Measurements from ENCODE around the gene ZC3H7B. TPM values are rescaled to one million over a fixed set of nuclear protein-coding genes. Genes with fewer than 3 reads are reported as not detected.

ZC3H7B gene
- total RNA-seq, 1 experiment from 2014 or later, result 53.4 TPM

- intact Hi-C loops (cut with micrococcal nuclease), result no loop called here
- no peaks in the 10 kb centered on the region for H3K4me1 Mint-ChIP-seq (ENCODE audit: insufficient read depth, unreplicated experiment)
- H3K27ac Mint-ChIP-seq (ENCODE audit: low read depth, unreplicated experiment), result no peak overlapping the region
- peaks cover 64% of the 10 kb centered on the region for H3K36me3 Mint-ChIP-seq (ENCODE audit: insufficient read depth, unreplicated experiment)
- DNase-seq (ENCODE audit: unreplicated experiment), result no peak
- no TSS peak for BruUV-seq (replicated peaks)
- ChIA-PET POLR2A (interaction anchor here (1.5 kb wide), 1 partner anchor 48 kb away, joined by 4 read pairs; no protein-coding TSS in a partner anchor), CTCF (no interaction called here)
- H3K4me3 Mint-ChIP-seq (ENCODE audit: unreplicated experiment), result no peak overlapping the region
- H3K27me3 Mint-ChIP-seq (ENCODE audit: insufficient read depth, unreplicated experiment), result no peaks in the 10 kb centered on the region
- TF ChIP-seq CTCF (IDR thresholded peaks at IDR 0.05; ENCODE audit: unreplicated experiment), result no peak
- H3K9me3 Mint-ChIP-seq (ENCODE audit: unreplicated experiment), result no peaks in the 10 kb centered on the region
Observed at GRCh38 chr22:41334215-41334614, 32.9 kb downstream of the ZC3H7B start.

DNA sequence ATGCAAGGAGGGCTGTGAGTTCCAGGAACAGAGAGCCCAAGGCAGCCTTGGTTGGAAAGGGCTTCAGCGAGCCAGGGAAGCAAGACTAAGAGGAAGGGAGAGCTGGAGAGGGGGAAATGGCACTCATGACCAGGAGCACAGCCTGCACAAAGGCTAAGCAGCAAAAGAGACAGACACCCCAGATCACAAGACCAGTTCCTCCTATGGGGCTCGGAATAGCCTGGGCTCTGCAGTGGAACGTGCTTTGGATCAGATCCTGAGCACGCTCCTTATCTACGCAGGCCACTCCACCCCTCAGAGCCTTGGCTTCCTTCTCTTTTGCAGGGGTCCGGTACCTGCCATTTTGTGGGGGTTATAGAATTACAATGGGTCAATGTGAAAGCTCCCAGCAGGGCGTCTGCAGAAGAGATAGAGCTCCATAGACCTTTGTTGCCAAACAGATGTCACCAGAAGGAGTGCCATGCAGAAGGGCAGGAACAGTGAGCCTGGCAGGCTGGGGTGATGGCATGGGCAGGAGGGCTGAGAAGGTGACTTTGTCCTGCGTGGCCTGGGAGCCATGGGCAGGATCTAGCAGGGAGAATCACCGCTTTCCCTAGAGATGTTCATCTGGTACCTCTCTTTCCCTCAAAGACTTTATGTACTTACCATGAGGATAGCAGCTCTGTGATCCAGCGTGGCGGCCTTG, 33.8 kb downstream of the ZC3H7B start:
- DNase-seq (ENCODE audit: unreplicated experiment), result no peak

GRCh38 chr22:41338614-41339212, 37.4 kb downstream of the ZC3H7B start:
- ChIA-PET POLR2A (no interaction called here), CTCF (interaction anchor here (0.6 kb wide), 1 partner anchor 188 kb away, joined by 3 read pairs; no protein-coding TSS in a partner anchor)
- no peak for TF ChIP-seq CTCF (IDR thresholded peaks at IDR 0.05; ENCODE audit: unreplicated experiment)
- BruUV-seq (replicated peaks), result no TSS peak
- Mint-ChIP-seq H3K27ac (ENCODE audit: low read depth, unreplicated experiment) (no peak overlapping the region), H3K4me1 (ENCODE audit: insufficient read depth, unreplicated experiment) (no peaks in the 10 kb centered on the region), H3K4me3 (ENCODE audit: unreplicated experiment) (no peak overlapping the region), H3K27me3 (ENCODE audit: insufficient read depth, unreplicated experiment) (no peaks in the 10 kb centered on the region), H3K9me3 (ENCODE audit: unreplicated experiment) (no peaks in the 10 kb centered on the region), H3K36me3 (ENCODE audit: insufficient read depth, unreplicated experiment) (peaks cover 61% of the 10 kb centered on the region)
- intact Hi-C loops (cut with micrococcal nuclease), result no loop called here
- no peak for DNase-seq (ENCODE audit: unreplicated experiment)

More for the DNA sequence above, 33.8 kb downstream of the ZC3H7B start:
- no peaks in the 10 kb centered on the region for H3K9me3 Mint-ChIP-seq (ENCODE audit: unreplicated experiment)
- H3K27me3 Mint-ChIP-seq (ENCODE audit: insufficient read depth, unreplicated experiment), result no peaks in the 10 kb centered on the region
- intact Hi-C loops (cut with micrococcal nuclease), result no loop called here
- no peak overlapping the region for H3K27ac Mint-ChIP-seq (ENCODE audit: low read depth, unreplicated experiment)
- ChIA-PET CTCF (no interaction called here), POLR2A (no interaction called here)
- H3K4me3 Mint-ChIP-seq (ENCODE audit: unreplicated experiment), result no peak overlapping the region
- H3K36me3 Mint-ChIP-seq (ENCODE audit: insufficient read depth, unreplicated experiment), result peaks cover 58% of the 10 kb centered on the region
- no TSS peak for BruUV-seq (replicated peaks)
- no peak for TF ChIP-seq CTCF (IDR thresholded peaks at IDR 0.05; ENCODE audit: unreplicated experiment)
- H3K4me1 Mint-ChIP-seq (ENCODE audit: insufficient read depth, unreplicated experiment), result no peaks in the 10 kb centered on the region

DNA sequence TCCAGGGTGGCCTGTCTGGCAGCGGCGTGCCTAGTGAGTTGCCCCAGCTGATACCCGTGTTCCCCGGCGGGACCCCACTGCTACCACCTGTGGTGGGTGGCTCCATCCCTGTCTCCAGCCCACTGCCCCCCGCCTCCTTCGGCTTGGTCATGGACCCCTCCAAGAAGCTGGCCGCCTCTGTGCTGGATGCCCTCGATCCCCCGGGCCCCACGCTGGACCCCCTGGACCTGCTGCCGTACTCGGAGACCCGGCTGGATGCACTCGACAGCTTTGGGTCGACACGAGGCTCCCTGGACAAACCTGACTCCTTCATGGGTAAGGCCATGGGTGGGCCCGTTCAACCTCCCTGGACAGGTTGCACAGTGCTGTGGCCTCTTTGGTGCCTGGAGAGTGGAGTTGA, 38.5 kb downstream of the ZC3H7B start:
- no peak for DNase-seq (ENCODE audit: unreplicated experiment)
- no peak overlapping the region for H3K4me3 Mint-ChIP-seq (ENCODE audit: unreplicated experiment)
- no peaks in the 10 kb centered on the region for H3K27me3 Mint-ChIP-seq (ENCODE audit: insufficient read depth, unreplicated experiment)
- H3K27ac Mint-ChIP-seq (ENCODE audit: low read depth, unreplicated experiment), result no peak overlapping the region
- H3K4me1 Mint-ChIP-seq (ENCODE audit: insufficient read depth, unreplicated experiment), result no peaks in the 10 kb centered on the region
- no TSS peak for BruUV-seq (replicated peaks)
- ChIA-PET POLR2A (no interaction called here), CTCF (no interaction called here)
- no peak for TF ChIP-seq CTCF (IDR thresholded peaks at IDR 0.05; ENCODE audit: unreplicated experiment)
- peaks cover 69% of the 10 kb centered on the region for H3K36me3 Mint-ChIP-seq (ENCODE audit: insufficient read depth, unreplicated experiment)
- intact Hi-C loops (cut with micrococcal nuclease), result no loop called here
- no peaks in the 10 kb centered on the region for H3K9me3 Mint-ChIP-seq (ENCODE audit: unreplicated experiment)

All from MCF 10A (cell line).